Measurements from ENCODE around the gene BRD3. TPM values are rescaled to one million over a fixed set of nuclear protein-coding genes. Genes with fewer than 3 reads are reported as not detected.

Gene BRD3
- total RNA-seq, 1 experiment from 2014 or later, result 25.6 TPM

GRCh38 chr9:133992780-133993634, 74.8 kb downstream of the BRD3 start:
- intact Hi-C loops (cut with micrococcal nuclease), result loop anchor here (1.0 kb wide), 2 partner anchors 49 to 119 kb away; no protein-coding TSS in a partner anchor
- CTCF ChIA-PET, result interaction anchor here (0.7 to 3.9 kb wide), 38 partner anchors 12 to 361 kb away, joined by 3 to 136 read pairs (median 4); no protein-coding TSS in a partner anchor
- TSS peak; percentile 33 for BruUV-seq (replicated peaks)

GRCh38 chr9:133991964-133992779, 75.7 kb downstream of the BRD3 start, which contains the start of gene VAV2:
Gene VAV2, minus strand, starts transcription at chr9:133992324. Its CDS starts 46 bp downstream, at chr9:133992278.
- Mint-ChIP-seq H3K36me3 (ENCODE audit: insufficient read depth, unreplicated experiment) (no peaks in the 10 kb centered on the region), H3K27ac (ENCODE audit: low read depth, unreplicated experiment) (peak within 1 kb of the TSS; percentile 64), H3K4me1 (ENCODE audit: insufficient read depth, unreplicated experiment) (peaks cover 2% of the 10 kb centered on the region), H3K27me3 (ENCODE audit: insufficient read depth, unreplicated experiment) (no peaks in the 10 kb centered on the region), H3K4me3 (ENCODE audit: unreplicated experiment) (peak within 1 kb of the TSS; percentile 85), H3K9me3 (ENCODE audit: unreplicated experiment) (no peaks in the 10 kb centered on the region)
- CTCF ChIA-PET, result interaction anchor here (3.6 to 3.9 kb wide), 2 partner anchors 200 to 211 kb away, joined by 90 to 136 read pairs; no protein-coding TSS in a partner anchor
- TF ChIP-seq CTCF (IDR thresholded peaks at IDR 0.05; ENCODE audit: unreplicated experiment), result no peak
- intact Hi-C loops (cut with micrococcal nuclease), result no loop called here
- no TSS peak for BruUV-seq (replicated peaks)
- peak; percentile 58 for DNase-seq (ENCODE audit: unreplicated experiment)
- POLR2A ChIA-PET, result interaction anchor here (0.9 to 1.0 kb wide), 2 partner anchors 115 to 332 kb away, joined by 3 read pairs; no protein-coding TSS in a partner anchor

More at GRCh38 chr9:133992780-133993634, 74.8 kb downstream of the BRD3 start:
- Mint-ChIP-seq H3K27ac (ENCODE audit: low read depth, unreplicated experiment) (no peak overlapping the region), H3K27me3 (ENCODE audit: insufficient read depth, unreplicated experiment) (no peaks in the 10 kb centered on the region), H3K9me3 (ENCODE audit: unreplicated experiment) (no peaks in the 10 kb centered on the region), H3K36me3 (ENCODE audit: insufficient read depth, unreplicated experiment) (no peaks in the 10 kb centered on the region), H3K4me1 (ENCODE audit: insufficient read depth, unreplicated experiment) (no peaks in the 10 kb centered on the region), H3K4me3 (ENCODE audit: unreplicated experiment) (peak overlapping the region; percentile 85)
- POLR2A ChIA-PET, result interaction anchor here (0.6 to 2.0 kb wide), 7 partner anchors 27 to 1157 kb away, joined by 3 to 16 read pairs (median 5); no protein-coding TSS in a partner anchor
- TF ChIP-seq CTCF (IDR thresholded peaks at IDR 0.05; ENCODE audit: unreplicated experiment), result peak; percentile 28
- peak; percentile 89 for DNase-seq (ENCODE audit: unreplicated experiment)

GRCh38 chr9:133991214-133991921, 76.5 kb downstream of the BRD3 start:
- no TSS peak for BruUV-seq (replicated peaks)
- CTCF ChIA-PET, result interaction anchor here (0.6 to 0.9 kb wide), 3 partner anchors 15 to 209 kb away, joined by 4 to 6 read pairs (median 5); no protein-coding TSS in a partner anchor

More at GRCh38 chr9:133991214-133991921, 76.5 kb downstream of the BRD3 start:
- Mint-ChIP-seq H3K4me1 (ENCODE audit: insufficient read depth, unreplicated experiment) (peaks cover 5% of the 10 kb centered on the region), H3K4me3 (ENCODE audit: unreplicated experiment) (peak overlapping the region; percentile 85), H3K36me3 (ENCODE audit: insufficient read depth, unreplicated experiment) (peaks cover 1% of the 10 kb centered on the region), H3K9me3 (ENCODE audit: unreplicated experiment) (no peaks in the 10 kb centered on the region), H3K27me3 (ENCODE audit: insufficient read depth, unreplicated experiment) (no peaks in the 10 kb centered on the region), H3K27ac (ENCODE audit: low read depth, unreplicated experiment) (peak overlapping the region; percentile 64)
- intact Hi-C loops (cut with micrococcal nuclease), result no loop called here
- no peak for TF ChIP-seq CTCF (IDR thresholded peaks at IDR 0.05; ENCODE audit: unreplicated experiment)
- no peak for DNase-seq (ENCODE audit: unreplicated experiment)
- POLR2A ChIA-PET, result interaction anchor here (0.7 to 1.5 kb wide), 10 partner anchors 24 to 333 kb away, joined by 3 to 4 read pairs (median 3); no protein-coding TSS in a partner anchor
